ENCODE measurements around the gene SYNM.

The SYNM gene

GRCh38 chr15:99126131-99126588, 21.3 kb downstream of the SYNM start:
- H3K4me3 ChIP-seq (ENCODE audit: low read depth, low read length): no peak overlapping the region
- no peak for TF ChIP-seq CTCF (IDR thresholded peaks at IDR 0.05; ENCODE audit: borderline replicate concordance, insufficient read depth, low read depth, low read length)

GRCh38 chr15:99126930-99127329, 22.1 kb downstream of the SYNM start:
- TF ChIP-seq CTCF (IDR thresholded peaks at IDR 0.05; ENCODE audit: borderline replicate concordance, insufficient read depth, low read depth, low read length): no peak
- H3K4me3 ChIP-seq (ENCODE audit: low read depth, low read length): no peak overlapping the region

GRCh38 chr15:99127773-99128172, 22.9 kb downstream of the SYNM start:
- TF ChIP-seq CTCF (IDR thresholded peaks at IDR 0.05; ENCODE audit: borderline replicate concordance, insufficient read depth, low read depth, low read length): no peak
- no peak overlapping the region for H3K4me3 ChIP-seq (ENCODE audit: low read depth, low read length)

GRCh38 chr15:99128411-99128810, 23.5 kb downstream of the SYNM start:
- no peak for TF ChIP-seq CTCF (IDR thresholded peaks at IDR 0.05; ENCODE audit: borderline replicate concordance, insufficient read depth, low read depth, low read length)
- H3K4me3 ChIP-seq (ENCODE audit: low read depth, low read length): no peak overlapping the region

- no peak for TF ChIP-seq CTCF (IDR thresholded peaks at IDR 0.05; ENCODE audit: borderline replicate concordance, insufficient read depth, low read depth, low read length)
- H3K4me3 ChIP-seq (ENCODE audit: low read depth, low read length): no peak overlapping the region
Measured at GRCh38 chr15:99129644-99130043, 24.8 kb downstream of the SYNM start.

- TF ChIP-seq CTCF (IDR thresholded peaks at IDR 0.05; ENCODE audit: borderline replicate concordance, insufficient read depth, low read depth, low read length): no peak
- H3K4me3 ChIP-seq (ENCODE audit: low read depth, low read length): no peak overlapping the region
Measured at GRCh38 chr15:99130314-99130713, 25.4 kb downstream of the SYNM start.

GRCh38 chr15:99130765-99131440, 26.0 kb downstream of the SYNM start:
- no peak overlapping the region for H3K4me3 ChIP-seq (ENCODE audit: low read depth, low read length)
- TF ChIP-seq CTCF (IDR thresholded peaks at IDR 0.05; ENCODE audit: borderline replicate concordance, insufficient read depth, low read depth, low read length): no peak

Data from GM12875 (cell line).